Activated CD4-positive, alpha-beta T cell treated with anti-CD3 and anti-CD28 coated beads, Interleukin-2, Interleukin-4, amounts not matched to agents 100 ng/mL and 50 ng/mL, durations not matched to agents 16 hours and 8 hours (primary cell): ENCODE measurements around the gene DNM1.
"Not testable (repeated sequence)": the region's sequence is repeated elsewhere in the genome, so short reads cannot be mapped to it uniquely, and the experiment has no call there.

Experiments
- DNase-seq: peaks from one replicate; pipeline ENCODE4 v3.0.0-alpha.2; 2020; ENCODE audit warnings: low spot score

The DNM1 gene

DNA sequence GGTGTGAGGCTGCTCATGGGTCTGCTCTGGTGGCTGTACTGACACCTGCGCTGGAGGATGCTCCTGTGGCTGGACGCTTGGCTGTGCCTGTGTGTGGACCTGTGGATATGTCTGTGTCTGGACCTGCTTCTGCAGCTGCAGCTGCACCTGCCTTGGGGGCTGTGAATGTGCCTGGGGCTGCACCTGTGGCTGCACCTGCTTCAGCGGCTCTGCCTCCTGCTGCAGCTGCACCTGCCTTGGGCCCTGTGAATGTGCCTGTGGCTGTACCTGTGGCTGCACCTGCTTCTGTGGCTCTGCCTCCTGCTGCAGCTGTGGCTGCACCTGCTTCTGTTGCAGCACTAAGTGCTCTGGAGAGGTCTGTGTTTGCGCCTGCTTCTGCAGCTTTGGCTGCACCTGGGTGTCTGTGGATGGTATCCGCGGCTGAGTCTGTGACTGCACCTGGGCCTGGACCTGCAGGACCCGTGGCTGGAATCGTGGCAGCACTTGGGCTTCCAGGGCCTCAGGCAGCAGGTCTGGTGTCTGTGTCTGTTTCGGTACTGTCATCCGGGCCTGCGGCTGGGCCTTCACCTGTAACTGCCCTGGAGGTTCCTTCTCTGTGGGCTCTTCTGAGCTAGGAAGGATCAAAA, 24.3 kb upstream of the DNM1 start:
- no peak for DNase-seq

GRCh38 chr9:128180001-128180400, 23.2 kb upstream of the DNM1 start:
- no peak for DNase-seq

DNA sequence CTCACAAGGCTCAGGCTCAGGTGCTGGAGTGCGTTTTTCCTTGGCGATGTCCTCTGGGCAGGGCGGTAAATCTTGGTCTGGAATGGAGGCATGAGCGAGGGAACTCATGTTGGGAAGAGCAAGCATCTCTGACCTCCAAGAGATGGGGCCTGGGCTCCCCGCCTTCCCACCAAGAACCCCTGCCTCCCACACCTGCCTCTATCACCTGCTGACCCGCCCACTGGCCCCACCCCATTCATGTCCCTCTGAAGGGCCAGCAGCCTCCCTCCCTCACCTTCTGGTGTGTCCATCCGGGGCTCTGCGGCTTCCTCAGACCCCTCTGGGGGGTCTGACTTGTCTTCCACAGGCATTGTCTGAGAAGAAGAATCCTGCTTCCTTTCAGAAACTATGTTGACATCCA, 22.7 kb upstream of the DNM1 start:
- DNase-seq = no peak

DNA sequence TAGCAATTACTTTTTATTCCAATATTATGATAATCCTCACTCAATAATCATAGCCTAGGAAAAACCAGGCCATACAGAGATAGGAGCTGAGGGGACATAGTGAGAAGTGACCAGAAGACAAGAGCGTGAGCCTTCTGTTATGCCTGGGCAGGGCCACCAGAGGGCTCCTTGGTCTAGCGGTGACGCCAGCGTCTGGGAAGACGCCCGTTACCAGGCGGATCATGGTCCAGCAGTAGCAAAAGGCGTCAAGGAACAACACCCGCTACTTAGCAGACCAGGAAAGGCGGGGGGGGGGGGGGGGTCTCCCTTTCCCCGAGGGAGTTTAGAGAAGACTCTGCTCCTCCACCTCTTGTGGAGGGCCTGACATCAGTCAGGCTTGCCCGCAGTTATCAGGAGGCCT, 21.7 kb upstream of the DNM1 start:
- not testable (repeated sequence) for DNase-seq

DNA sequence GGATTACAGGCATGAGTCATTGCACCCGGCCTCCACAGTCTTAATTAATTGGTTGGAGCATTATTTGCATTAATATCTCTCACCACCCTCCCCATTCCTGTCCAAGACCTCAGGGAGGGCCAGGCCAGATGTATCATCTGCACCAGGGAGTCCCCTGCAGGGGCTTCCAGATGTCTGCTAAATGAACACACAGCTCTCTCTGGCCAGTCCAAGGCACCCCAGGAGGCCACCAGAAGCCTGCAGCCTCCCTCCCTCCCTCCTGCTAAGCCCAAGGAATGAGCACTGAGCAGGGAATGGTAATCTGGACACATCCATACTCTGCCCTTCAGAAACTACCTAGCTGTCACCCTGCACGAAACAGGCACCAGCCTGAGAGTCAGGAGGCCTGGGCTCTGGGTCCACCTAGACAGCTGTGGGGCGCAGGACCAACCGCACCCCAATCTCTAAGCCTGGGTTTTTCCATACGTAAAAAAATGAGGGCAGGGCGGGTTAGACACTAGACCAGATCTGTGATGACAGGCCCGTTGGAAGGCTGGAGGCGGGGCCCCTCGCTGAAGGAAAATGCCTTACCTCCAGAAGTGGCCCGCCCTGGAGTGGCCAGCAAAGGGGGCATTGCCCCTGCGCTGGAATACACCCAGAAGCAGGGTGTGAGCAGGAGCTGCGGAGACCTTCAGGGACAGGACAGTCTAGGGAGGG, 20.1 kb upstream of the DNM1 start:
- DNase-seq = no peak

DNA sequence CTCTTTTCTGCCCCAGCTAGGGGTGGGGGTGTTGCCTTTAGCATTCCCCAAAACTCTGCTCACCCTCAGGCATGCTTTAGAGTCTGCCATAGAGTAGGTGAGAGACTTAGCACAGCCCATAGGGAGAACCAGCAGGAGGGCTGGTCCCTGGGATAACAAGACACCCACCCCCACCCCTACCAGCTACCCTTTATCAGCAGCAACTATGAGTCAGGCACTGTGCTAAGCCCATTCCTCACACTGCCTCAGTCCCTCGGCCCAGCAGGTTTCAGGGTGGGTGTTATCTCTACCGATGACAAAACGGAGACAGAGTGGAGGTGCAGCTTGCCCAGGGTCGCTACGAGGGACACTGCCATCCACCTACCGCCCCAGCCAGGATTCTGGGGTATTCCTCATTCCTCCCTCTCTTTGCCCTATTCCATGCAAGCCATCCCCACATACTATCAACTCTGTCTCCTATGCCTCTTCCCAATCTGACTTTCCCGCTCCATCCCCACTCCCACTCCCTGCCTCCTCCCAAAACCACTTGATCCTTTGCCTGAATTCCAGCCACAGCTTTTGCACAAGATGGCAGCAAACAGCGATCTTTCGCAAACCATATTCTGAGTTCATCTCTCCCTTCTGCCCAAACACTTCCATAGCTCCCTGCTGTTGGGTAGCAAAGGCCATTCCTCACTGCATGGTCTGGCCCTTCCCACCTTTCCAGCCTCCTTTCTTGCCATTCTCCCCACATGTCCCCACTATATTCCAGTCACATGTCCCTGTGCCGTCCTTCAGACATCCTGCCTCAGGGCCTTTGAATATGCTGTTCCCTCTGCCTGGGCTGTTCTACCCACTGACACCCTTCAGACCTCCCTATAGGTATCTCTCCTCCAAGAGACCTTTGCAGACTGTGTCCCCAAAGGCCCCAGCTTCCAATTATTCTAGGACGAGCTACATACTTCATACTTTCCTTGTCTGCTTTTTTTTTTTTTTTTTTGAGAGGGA, 16.9 kb upstream of the DNM1 start:
- DNase-seq = no peak

- no peak for DNase-seq
Observed at GRCh38 chr9:128187361-128187760, 15.8 kb upstream of the DNM1 start.

GRCh38 chr9:128188209-128188608, 15.0 kb upstream of the DNM1 start:
- DNase-seq = no peak

- no peak for DNase-seq
Observed at GRCh38 chr9:128190013-128190412, 13.2 kb upstream of the DNM1 start.

DNA sequence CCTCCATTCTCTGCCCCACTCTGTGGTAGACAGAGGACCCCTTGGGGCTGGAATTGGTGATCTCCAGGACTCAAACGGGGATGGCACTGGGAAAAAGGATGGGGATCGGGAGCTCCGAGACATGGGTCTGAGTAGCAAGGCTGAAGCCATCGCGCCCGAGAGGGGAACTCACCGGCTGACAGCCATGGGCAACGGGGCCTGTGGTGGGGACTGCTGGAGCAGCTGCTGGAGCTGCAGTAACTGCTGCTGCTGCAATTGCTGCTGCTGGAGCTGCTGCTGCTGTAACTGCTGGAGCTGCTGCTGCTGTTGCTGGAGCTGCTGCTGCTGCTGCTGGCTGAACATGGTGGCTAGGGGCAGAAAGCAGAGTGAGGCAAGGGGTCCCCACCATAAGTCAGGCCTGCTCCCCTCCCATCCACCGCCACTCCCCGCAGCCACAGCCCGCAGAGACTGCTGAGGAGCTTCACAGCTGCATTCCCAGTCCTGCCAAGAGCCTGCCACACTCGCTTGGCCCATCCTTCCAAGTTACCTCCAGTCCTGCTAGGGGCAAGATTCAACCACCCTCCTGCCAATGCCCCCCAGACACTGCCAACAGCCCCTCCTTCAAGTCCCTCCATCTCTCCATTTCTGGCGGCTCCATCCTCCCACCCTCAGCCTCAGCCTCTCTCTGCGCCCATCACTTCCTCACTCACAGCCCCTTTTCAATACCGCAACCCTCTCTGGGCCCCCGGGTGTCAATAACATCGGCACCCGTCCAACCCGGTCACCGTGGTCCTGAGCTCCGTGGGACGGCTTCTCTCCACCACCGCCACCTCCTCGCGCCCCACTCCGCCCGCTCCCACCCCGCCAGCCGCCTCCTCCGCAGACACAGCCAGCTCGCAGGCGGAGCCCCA, 12.4 kb upstream of the DNM1 start:
- peak; percentile 26 for DNase-seq

- peak; percentile 72 for DNase-seq
Observed at GRCh38 chr9:128191406-128192046, 11.7 kb upstream of the DNM1 start, which contains the start of gene CIZ1. Gene CIZ1, minus strand, starts transcription at chr9:128191572. Its CDS starts 715 bp downstream, at chr9:128190857.

- peak; percentile 61 for DNase-seq
Observed at GRCh38 chr9:128192601-128193371, 10.4 kb upstream of the DNM1 start.

GRCh38 chr9:128193469-128194096, 9.6 kb upstream of the DNM1 start:
- DNase-seq = no peak

DNA sequence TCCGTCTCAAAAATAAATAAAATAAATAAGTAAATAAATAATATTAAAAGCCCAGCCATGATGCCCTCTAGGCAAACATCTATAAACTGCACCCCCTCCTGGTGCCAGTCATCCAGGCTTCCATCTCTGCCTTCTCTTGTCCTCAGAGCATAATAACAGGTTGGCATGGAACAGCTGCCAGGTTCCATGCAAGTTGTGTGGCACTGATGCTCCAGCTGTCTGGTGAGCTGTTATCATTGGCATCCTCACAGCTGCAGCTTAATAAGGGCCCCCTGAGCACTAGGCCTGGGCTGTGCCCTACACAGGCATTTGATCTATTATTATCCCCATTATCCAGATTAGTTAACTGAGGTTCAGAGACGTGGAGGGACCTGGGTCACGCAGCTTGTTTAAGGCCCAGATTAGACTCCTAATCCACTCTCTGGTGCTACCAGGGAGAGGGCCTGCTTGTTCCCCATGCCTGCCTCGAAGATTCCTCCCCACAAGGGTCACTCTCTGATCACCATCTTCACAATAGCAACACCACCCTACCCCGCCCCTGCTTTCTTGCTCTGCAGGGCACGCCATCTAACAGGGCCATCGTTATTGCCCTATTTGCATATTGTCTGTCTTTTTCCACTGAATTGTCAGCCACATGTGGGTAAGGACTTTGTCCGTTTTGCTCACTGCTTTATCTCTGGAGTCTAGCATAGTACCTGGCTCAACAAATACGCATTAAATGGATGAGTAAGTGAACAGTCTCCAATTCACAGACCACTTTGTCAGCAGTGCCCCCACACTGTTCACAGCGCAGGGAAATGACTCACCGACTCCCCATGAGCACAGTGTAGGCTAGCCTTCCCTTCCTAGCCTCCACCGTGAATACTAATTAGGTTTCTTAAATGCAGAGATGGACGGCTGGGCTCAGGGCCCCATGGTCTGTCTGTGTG, 1.5 kb upstream of the DNM1 start:
- no peak for DNase-seq

GRCh38 chr9:128202648-128203023, 543 bp upstream of the DNM1 start:
- no peak for DNase-seq

DNA sequence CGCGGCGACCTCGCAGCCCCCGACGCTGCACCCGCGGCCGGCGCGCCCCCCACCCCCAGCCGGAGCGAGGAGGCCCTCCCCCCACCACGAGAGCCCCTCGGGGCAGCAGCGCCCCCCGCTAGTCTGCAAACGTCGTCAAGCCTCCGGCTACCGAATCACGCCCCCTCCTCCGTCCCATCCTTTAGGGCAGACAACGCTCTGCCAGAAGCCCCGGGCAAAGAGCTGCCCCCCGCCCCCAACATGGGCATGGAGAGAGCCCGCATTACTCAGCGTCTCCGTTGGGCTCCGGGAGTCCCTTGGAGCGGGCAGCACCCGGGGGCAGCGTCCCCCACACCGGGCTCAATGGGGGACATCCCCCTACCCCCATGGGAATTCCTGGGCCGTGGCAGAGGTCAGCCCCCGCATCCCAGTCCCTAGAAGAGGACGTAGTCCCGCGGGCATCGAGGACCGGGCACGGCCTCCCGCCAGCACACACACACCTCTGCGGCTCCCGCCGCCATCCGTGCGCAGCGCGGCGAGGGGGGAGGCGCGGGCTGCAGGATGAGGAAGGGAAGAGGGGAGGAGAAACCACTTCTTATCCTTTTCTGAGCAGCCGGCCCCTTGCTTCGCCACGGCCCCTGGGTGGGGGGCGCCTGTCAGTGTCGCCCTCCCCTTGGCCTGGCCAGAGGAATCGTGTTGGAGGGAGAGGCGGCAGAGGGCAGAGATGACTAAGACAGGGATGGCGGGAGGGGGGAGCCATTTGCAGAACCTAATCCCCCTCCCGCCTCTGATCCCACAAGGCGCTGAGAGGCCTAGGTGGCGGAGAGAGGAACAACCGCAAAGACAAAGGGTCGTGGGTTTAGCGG, 750 bp downstream of the DNM1 start:
- DNase-seq = no peak

DNA sequence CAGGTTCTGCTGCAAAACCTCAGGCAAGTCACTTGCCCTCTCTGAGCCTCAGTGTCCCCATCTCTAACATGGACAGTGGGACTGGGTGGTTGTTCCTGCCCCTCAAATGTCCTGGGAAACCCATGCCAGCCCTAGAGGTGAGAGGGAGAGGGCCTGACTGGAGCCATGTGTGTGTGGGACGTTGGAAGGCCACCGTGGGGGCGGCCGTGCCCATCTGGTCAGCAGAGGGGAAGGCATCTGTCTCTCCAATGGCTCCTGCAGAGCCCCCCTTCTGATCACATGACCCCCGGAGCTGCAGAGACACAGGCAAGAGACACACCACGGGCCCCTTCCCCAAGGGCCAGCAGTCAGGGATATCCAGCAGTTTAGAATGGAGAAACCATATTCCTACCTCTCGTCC, 1.7 kb downstream of the DNM1 start:
- no peak for DNase-seq
